ENCODE measurements around the gene TMEM203.

Gene TMEM203

DNA sequence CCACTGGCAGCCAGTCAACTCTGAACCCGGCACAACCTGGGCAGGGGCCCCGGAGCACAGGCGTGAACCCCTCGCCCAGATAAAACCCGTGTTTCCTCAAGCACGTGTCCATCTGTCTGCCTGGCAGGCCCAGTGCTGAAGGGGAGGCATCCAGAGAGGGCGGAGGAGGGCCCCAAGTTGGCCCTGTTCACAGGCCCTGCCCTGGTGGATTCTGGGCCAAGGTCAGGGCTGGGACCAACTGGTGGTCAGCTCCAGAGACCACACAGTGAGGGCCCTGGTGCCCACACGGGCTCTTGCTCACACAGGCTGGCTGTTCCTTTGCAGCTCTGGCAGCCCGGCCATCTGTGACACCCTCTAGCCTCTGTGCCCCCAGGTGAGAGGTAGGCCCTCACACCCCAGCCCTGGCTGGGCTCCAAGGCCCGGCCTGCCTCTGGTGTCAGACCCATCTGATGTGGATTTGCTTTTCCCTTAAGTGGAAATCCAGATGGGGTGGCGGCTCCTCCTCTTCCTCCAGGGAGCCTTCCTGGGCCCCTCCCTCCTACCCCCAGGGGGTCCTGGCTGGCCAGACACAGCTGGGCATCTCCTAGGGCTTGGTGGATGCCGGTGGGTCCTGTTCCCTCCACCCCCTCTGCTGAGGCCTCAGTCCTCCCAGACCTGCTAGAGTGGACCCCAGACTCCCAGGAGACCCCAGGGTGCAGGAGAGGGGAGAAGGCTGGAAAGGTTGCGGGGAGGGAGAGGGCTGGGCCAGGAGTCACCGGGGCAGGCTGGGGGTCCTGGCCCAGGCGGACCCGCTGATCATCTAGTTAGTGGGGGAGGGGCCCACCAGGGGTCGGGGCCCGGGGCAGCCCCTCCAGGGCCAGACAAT, 45.1 kb upstream of the TMEM203 start:
- TF ChIP-seq EP300 (IDR thresholded peaks at IDR 0.05; ENCODE audit: borderline replicate concordance) (no peak), RAD21 (IDR thresholded peaks at IDR 0.05; ENCODE audit: low read depth) (no peak), CEBPB (IDR thresholded peaks at IDR 0.05) (no peak), TAF1 (IDR thresholded peaks at IDR 0.05; ENCODE audit: low read depth) (no peak), FOXM1 (IDR thresholded peaks at IDR 0.05; ENCODE audit: borderline replicate concordance, low read depth) (no peak), TEAD4 (IDR thresholded peaks at IDR 0.05) (no peak), ZBTB7A (IDR thresholded peaks at IDR 0.05; ENCODE audit: low read depth) (no peak), CREB1 (IDR thresholded peaks at IDR 0.05; ENCODE audit: low read depth) (no peak), EGR1 (IDR thresholded peaks at IDR 0.05) (no peak), TCF12 (IDR thresholded peaks at IDR 0.05; ENCODE audit: low read depth) (no peak), YY1 (IDR thresholded peaks at IDR 0.05; ENCODE audit: low read depth) (no peak), NFIC (IDR thresholded peaks at IDR 0.05) (no peak)
- TF ChIP-seq, protein P1, sequence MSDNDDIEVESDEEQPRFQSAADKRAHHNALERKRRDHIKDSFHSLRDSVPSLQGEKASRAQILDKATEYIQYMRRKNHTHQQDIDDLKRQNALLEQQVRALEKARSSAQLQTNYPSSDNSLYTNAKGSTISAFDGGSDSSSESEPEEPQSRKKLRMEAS (IDR thresholded peaks at IDR 0.05): no peak
- TF ChIP-seq, protein P2, sequence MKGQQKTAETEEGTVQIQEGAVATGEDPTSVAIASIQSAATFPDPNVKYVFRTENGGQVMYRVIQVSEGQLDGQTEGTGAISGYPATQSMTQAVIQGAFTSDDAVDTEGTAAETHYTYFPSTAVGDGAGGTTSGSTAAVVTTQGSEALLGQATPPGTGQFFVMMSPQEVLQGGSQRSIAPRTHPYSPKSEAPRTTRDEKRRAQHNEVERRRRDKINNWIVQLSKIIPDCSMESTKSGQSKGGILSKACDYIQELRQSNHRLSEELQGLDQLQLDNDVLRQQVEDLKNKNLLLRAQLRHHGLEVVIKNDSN (IDR thresholded peaks at IDR 0.05): no peak
- TF ChIP-seq, protein P3, sequence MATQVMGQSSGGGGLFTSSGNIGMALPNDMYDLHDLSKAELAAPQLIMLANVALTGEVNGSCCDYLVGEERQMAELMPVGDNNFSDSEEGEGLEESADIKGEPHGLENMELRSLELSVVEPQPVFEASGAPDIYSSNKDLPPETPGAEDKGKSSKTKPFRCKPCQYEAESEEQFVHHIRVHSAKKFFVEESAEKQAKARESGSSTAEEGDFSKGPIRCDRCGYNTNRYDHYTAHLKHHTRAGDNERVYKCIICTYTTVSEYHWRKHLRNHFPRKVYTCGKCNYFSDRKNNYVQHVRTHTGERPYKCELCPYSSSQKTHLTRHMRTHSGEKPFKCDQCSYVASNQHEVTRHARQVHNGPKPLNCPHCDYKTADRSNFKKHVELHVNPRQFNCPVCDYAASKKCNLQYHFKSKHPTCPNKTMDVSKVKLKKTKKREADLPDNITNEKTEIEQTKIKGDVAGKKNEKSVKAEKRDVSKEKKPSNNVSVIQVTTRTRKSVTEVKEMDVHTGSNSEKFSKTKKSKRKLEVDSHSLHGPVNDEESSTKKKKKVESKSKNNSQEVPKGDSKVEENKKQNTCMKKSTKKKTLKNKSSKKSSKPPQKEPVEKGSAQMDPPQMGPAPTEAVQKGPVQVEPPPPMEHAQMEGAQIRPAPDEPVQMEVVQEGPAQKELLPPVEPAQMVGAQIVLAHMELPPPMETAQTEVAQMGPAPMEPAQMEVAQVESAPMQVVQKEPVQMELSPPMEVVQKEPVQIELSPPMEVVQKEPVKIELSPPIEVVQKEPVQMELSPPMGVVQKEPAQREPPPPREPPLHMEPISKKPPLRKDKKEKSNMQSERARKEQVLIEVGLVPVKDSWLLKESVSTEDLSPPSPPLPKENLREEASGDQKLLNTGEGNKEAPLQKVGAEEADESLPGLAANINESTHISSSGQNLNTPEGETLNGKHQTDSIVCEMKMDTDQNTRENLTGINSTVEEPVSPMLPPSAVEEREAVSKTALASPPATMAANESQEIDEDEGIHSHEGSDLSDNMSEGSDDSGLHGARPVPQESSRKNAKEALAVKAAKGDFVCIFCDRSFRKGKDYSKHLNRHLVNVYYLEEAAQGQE (IDR thresholded peaks at IDR 0.05; ENCODE audit: low read depth): no peak

DNA sequence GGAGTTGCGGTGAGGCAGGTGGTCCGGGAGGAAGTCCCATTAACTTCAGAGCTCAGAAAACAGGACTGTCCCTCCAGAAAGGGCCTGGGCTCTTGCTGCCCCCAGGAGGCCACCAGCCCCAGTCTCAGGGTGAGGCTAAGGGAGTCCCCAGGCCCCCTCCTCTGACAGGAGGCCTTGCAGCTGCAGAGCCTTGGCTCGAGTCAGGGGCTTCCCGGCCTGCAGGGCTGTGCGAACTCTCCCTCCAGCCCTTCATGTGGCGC, 42.4 kb upstream of the TMEM203 start:
- no peak for TF ChIP-seq TAF1 (IDR thresholded peaks at IDR 0.05; ENCODE audit: low read depth)
- no peak for TF ChIP-seq ZBTB7A (IDR thresholded peaks at IDR 0.05; ENCODE audit: low read depth)
- TF ChIP-seq CREB1 (IDR thresholded peaks at IDR 0.05; ENCODE audit: low read depth): no peak
- TF ChIP-seq, protein P2 (IDR thresholded peaks at IDR 0.05): no peak
- TF ChIP-seq, protein P3 (IDR thresholded peaks at IDR 0.05; ENCODE audit: low read depth): no peak
- TF ChIP-seq, protein P1 (IDR thresholded peaks at IDR 0.05): no peak
- no peak for TF ChIP-seq NFIC (IDR thresholded peaks at IDR 0.05)
- TF ChIP-seq EP300 (IDR thresholded peaks at IDR 0.05; ENCODE audit: borderline replicate concordance): no peak
- no peak for TF ChIP-seq TCF12 (IDR thresholded peaks at IDR 0.05; ENCODE audit: low read depth)
- TF ChIP-seq FOXM1 (IDR thresholded peaks at IDR 0.05; ENCODE audit: borderline replicate concordance, low read depth): no peak
- TF ChIP-seq YY1 (IDR thresholded peaks at IDR 0.05; ENCODE audit: low read depth): no peak
- no peak for TF ChIP-seq EGR1 (IDR thresholded peaks at IDR 0.05)
- TF ChIP-seq RAD21 (IDR thresholded peaks at IDR 0.05; ENCODE audit: low read depth): no peak

DNA sequence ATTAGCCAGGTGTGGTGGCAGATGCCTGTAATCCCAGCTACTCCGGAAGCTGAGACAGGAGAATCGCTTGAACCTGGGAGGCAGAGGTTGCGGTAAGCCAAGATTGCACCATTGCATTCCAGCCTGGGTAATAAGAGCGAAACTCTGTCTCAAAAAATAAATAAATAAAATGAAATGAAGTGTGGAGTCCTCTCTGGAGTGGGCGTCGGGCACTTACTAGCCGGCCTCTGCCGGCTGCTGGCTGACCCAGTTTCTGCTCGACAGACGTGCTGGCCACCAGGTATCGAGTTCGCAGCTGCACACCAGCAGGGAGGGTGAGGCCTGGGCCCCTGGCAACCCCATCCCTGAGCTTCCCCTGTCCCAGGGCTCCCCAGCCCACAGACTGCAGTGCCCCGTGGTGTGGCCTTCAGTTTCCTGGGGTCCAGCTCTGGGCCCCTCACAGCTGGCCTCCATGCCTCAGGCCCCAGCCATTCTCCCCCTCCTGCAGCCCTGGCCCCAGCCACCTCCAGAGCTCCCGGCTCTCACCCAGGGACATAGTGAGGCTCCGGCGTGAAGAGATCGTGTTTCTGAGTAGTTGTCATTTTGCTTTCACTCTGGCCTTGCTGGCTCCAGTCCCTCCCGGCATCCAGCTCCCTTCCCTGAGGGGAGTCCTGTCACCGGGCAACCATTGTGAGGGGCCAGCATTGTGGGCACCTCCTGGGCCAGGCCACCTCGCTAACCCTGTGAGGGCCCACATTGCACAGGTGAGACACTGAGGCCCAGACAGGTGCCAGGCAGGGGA, 41.9 kb upstream of the TMEM203 start:
- TF ChIP-seq RAD21 (IDR thresholded peaks at IDR 0.05; ENCODE audit: low read depth) (no peak), TCF12 (IDR thresholded peaks at IDR 0.05; ENCODE audit: low read depth) (no peak), TAF1 (IDR thresholded peaks at IDR 0.05; ENCODE audit: low read depth) (no peak), NFIC (IDR thresholded peaks at IDR 0.05) (no peak), EGR1 (IDR thresholded peaks at IDR 0.05) (no peak), TEAD4 (IDR thresholded peaks at IDR 0.05) (no peak), YY1 (IDR thresholded peaks at IDR 0.05; ENCODE audit: low read depth) (no peak), CREB1 (IDR thresholded peaks at IDR 0.05; ENCODE audit: low read depth) (no peak), FOXM1 (IDR thresholded peaks at IDR 0.05; ENCODE audit: borderline replicate concordance, low read depth) (no peak), CEBPB (IDR thresholded peaks at IDR 0.05) (no peak), ZBTB7A (IDR thresholded peaks at IDR 0.05; ENCODE audit: low read depth) (no peak), EP300 (IDR thresholded peaks at IDR 0.05; ENCODE audit: borderline replicate concordance) (no peak)
- TF ChIP-seq, protein P3 (IDR thresholded peaks at IDR 0.05; ENCODE audit: low read depth): no peak
- TF ChIP-seq, protein P2 (IDR thresholded peaks at IDR 0.05): no peak
- TF ChIP-seq, protein P1 (IDR thresholded peaks at IDR 0.05): no peak

Data from Ishikawa (cell line).